ENCODE results near the gene GPR4. TPM values are rescaled to one million over a fixed set of nuclear protein-coding genes. Genes with fewer than 3 reads are reported as not detected.

Gene GPR4
- total RNA-seq, 1 experiment from 2014 or later, result 0.23 TPM

GRCh38 chr19:45643927-45644771 lies 42.1 kb upstream of the GPR4 start:
- intact Hi-C loops (cut with micrococcal nuclease; ENCODE audit: unreplicated experiment) (no loop called here), in situ Hi-C loops (cut with HindIII; ENCODE audit: low pct_unique_long_range_greater_than_20kb, low sequenced_read_pairs) (no loop called here)
- TF ChIP-seq CTCF (IDR thresholded peaks at IDR 0.05) (no peak), SIN3A (IDR thresholded peaks at IDR 0.05; ENCODE audit: borderline replicate concordance, insufficient read depth, low read depth, low read length) (no peak), POLR2AphosphoS5 (IDR thresholded peaks at IDR 0.05; ENCODE audit: low read depth, low read length) (no peak), TCF7L2 (IDR thresholded peaks at IDR 0.05; ENCODE audit: low read depth, low read length) (no peak), REST (IDR thresholded peaks at IDR 0.05; ENCODE audit: insufficient read depth in 1 of 2, low read depth in 2 of 2, low read length in 1 of 2) (no peak)
- Histone ChIP-seq H3K27me3 (ENCODE audit: control insufficient read depth, insufficient read depth, low read length) (no peaks in the 10 kb centered on the region), H3K4me1 (ENCODE audit: control insufficient read depth, insufficient read depth, low read length) (peaks cover 10% of the 10 kb centered on the region; the same call in 1 of the 2 replicates), H3K27ac (ENCODE audit: low read length) (peak overlapping the region; percentile 69), H3K36me3 (ENCODE audit: control insufficient read depth, insufficient read depth, low read length) (no peaks in the 10 kb centered on the region), H3K9me3 (ENCODE audit: control insufficient read depth, insufficient read depth, low read depth, low read length) (no peaks in the 10 kb centered on the region), H3K4me3 (ENCODE audit: low read depth in 2 of 2, low read length in 2 of 2) (peak overlapping the region; percentile 52 to 69; a peak in 3 of 4 replicates)
- no TSS peak for BruUV-seq (replicated peaks)
- ATAC-seq (no peak), DNase-seq (ENCODE audit: low read depth, low spot score) (no peak)
- ChIA-PET CTCF (interaction anchor here (0.5 to 0.8 kb wide), 4 partner anchors 37 to 163 kb away, joined by 3 to 10 read pairs (median 6); no protein-coding TSS in a partner anchor), POLR2A (no interaction called here)

- in situ Hi-C loops (cut with HindIII; ENCODE audit: low pct_unique_long_range_greater_than_20kb, low sequenced_read_pairs), result no loop called here
- no TSS peak for BruUV-seq (replicated peaks)
- POLR2A ChIA-PET, result interaction anchor here (0.7 kb wide), 1 partner anchor 25 kb away, joined by 6 read pairs; no protein-coding TSS in a partner anchor
- Histone ChIP-seq H3K27me3 (ENCODE audit: control insufficient read depth, insufficient read depth, low read length) (no peaks in the 10 kb centered on the region), H3K4me3 (ENCODE audit: low read depth in 2 of 2, low read length in 2 of 2) (peak overlapping the region; percentile 52 to 69), H3K4me1 (ENCODE audit: control insufficient read depth, insufficient read depth, low read length) (peaks cover 13% of the 10 kb centered on the region; the same call in 1 of the 2 replicates), H3K36me3 (ENCODE audit: control insufficient read depth, insufficient read depth, low read length) (no peaks in the 10 kb centered on the region), H3K27ac (ENCODE audit: low read length) (peak overlapping the region; percentile 69), H3K9me3 (ENCODE audit: control insufficient read depth, insufficient read depth, low read depth, low read length) (no peaks in the 10 kb centered on the region)
- ATAC-seq, result peak; percentile 58
- CTCF ChIA-PET, result interaction anchor here (0.5 to 1.1 kb wide), 7 partner anchors 12 to 204 kb away, joined by 3 to 10 read pairs (median 4); no protein-coding TSS in a partner anchor
- intact Hi-C loops (cut with micrococcal nuclease; ENCODE audit: unreplicated experiment), result no loop called here
- DNase-seq (ENCODE audit: low read depth, low spot score), result peak; percentile 80
- no peak; a peak in 1 of 4 replicates for TF ChIP-seq REST (IDR thresholded peaks at IDR 0.05; ENCODE audit: insufficient read depth in 1 of 2, low read depth in 2 of 2, low read length in 1 of 2)
- TF ChIP-seq CTCF (IDR thresholded peaks at IDR 0.05), result peak; percentile 95
These were observed 41.3 kb upstream of the GPR4 start for GRCh38 chr19:45643024-45643926.
